K562 (cell line): ENCODE measurements around the gene C21orf58. TPM values are rescaled to one million over a fixed set of nuclear protein-coding genes. Genes with fewer than 3 reads are reported as not detected.

Experiments used
- DDX20 ChIP-seq: fragments of 450-650 bp; IDR thresholded peaks from 2 replicates; pipeline ENCODE4 v1.6.1; 2016; ENCODE audit warnings: missing genetic modification characterization, low read depth, mild to moderate bottlenecking, missing compliant biosample characterization, moderate library complexity
- E2F3 ChIP-seq: fragments of 250-450 bp; sonication (Bioruptor Pico); IDR thresholded peaks from 2 replicates; pipeline ENCODE4 v1.4.0; 2020; ENCODE audit warnings: mild to moderate bottlenecking
- ETV1 ChIP-seq: fragments of 450-650 bp; conservative IDR thresholded peaks from 2 replicates; pipeline ENCODE4 v1.6.1; 2016; ENCODE audit warnings: missing genetic modification characterization, control low read depth, low read depth, missing compliant biosample characterization
- HSF4 ChIP-seq: fragments of 250-450 bp; sonication (Bioruptor Pico); IDR thresholded peaks from 2 replicates; pipeline ENCODE4 v2.1.2; 2022; ENCODE audit warnings: mild to moderate bottlenecking, moderate library complexity, borderline replicate concordance
- KHSRP ChIP-seq: fragments of 450-650 bp; IDR thresholded peaks from 2 replicates; pipeline ENCODE4 v1.6.1; 2017
- PHF20 ChIP-seq: fragments of 450-650 bp; IDR thresholded peaks from 2 replicates; pipeline ENCODE4 v1.6.1; 2018; ENCODE audit not compliant: partially characterized antibody
- POLR2G ChIP-seq: fragments of 200-400 bp; formaldehyde crosslinking; IDR thresholded peaks from 2 replicates; pipeline ENCODE4 v1.6.1; 2017; ENCODE audit warnings: low read depth, mild to moderate bottlenecking, antibody characterized with exemption, low read length, moderate library complexity
- RBBP5 ChIP-seq: fragments of 200-600 bp; sonication (generic); IDR thresholded peaks from 2 replicates; pipeline ENCODE4 v1.6.1; 2012; ENCODE audit warnings: borderline replicate concordance, mild to moderate bottlenecking, low read length, control low read depth, inconsistent platforms; ENCODE audit not compliant: insufficient read depth, poor library complexity, severe bottlenecking
- SRF ChIP-seq, 2 experiments: fragments of 250-450, 450-650 bp in 1 of 2; sonication (Bioruptor Pico) in 1 of 2; sonication (generic) in 1 of 2; formaldehyde crosslinking; IDR thresholded peaks; 2 replicates each; pipeline versions ENCODE4 v1.5.0 to v1.5.1; 2020 to 2022; ENCODE audit warnings: mild to moderate bottlenecking in 1 of 2, missing genetic modification reagents in 1 of 2
- XRCC5 ChIP-seq: fragments of 200-400 bp; formaldehyde crosslinking; IDR thresholded peaks from 2 replicates; pipeline ENCODE4 v1.6.1; 2017; ENCODE audit warnings: low read depth, mild to moderate bottlenecking, low read length
- ZKSCAN3 ChIP-seq: fragments of 250-450 bp; sonication (Bioruptor Pico); IDR thresholded peaks from 2 replicates; pipeline ENCODE4 v1.4.0; 2020
- ZNF217 ChIP-seq: sonication (generic); formaldehyde crosslinking; IDR thresholded peaks from 2 replicates; pipeline ENCODE4 v1.8.0; 2022; ENCODE audit warnings: mild to moderate bottlenecking, missing genetic modification reagents
- ZNF232 ChIP-seq: sonication (generic); formaldehyde crosslinking; IDR thresholded peaks from 2 replicates; pipeline ENCODE4 v1.8.0; 2022; ENCODE audit warnings: mild to moderate bottlenecking, missing genetic modification reagents
- ZNF778 ChIP-seq: fragments of 450-650 bp; formaldehyde crosslinking; IDR thresholded peaks from 2 replicates; pipeline ENCODE4 v1.4.0; 2020; ENCODE audit warnings: mild to moderate bottlenecking, moderate library complexity
- polyA plus RNA-seq, 8 experiments: library from polyadenylated mRNA; depleted of rRNA in 4 of 8; stranded (reverse) in 5 of 8; unstranded in 3 of 8; fragments of >200 nt; fragmentation: Nextera tagmentation in 2 of 8; fragmentation: Illumina TruSeq in 1 of 8; extraction: Ambion mirVana in 2 of 8; extraction: Trizol in 1 of 8; gene quantifications; 2 replicates each; pipeline versions ENCODE4 v1.2.1 to v1.2.3, GENCODE V29; 2011 to 2014; ENCODE audit warnings: inconsistent platforms in 1 of 8, missing spikeins in 1 of 8
- total RNA-seq, 7 experiments: library from RNA; depleted of rRNA in 6 of 7; stranded (reverse); fragments of >200 nt in 6 of 7; fragmentation: Illumina TruSeq in 2 of 7; extraction: Trizol in 2 of 7; gene quantifications; 2 replicates each; pipeline versions ENCODE4 v1.2.1 to v1.2.3, GENCODE V29; 2011 to 2021; ENCODE audit warnings: low replicate concordance in 1 of 7
- TF ChIP-seq, protein P1 (sequence below): fragments of 450-650 bp; IDR thresholded peaks from 2 replicates; pipeline ENCODE4 v1.6.1; 2016; ENCODE audit warnings: missing biosample characterization, missing genetic modification characterization
- TF ChIP-seq, protein P2 (sequence below): fragments of 150-350 bp; IDR thresholded peaks from 2 replicates; pipeline ENCODE4 v1.6.1; 2014; ENCODE audit warnings: low read depth, mild to moderate bottlenecking, low read length, borderline replicate concordance
- TF ChIP-seq, protein P3 (sequence below): sonication (generic); formaldehyde crosslinking; IDR thresholded peaks from 2 replicates; pipeline ENCODE4 v1.8.0; 2022; ENCODE audit warnings: mild to moderate bottlenecking, missing genetic modification reagents
- TF ChIP-seq, protein P4 (sequence below): fragments of 250-450 bp; sonication (Bioruptor Pico); IDR thresholded peaks from 2 replicates; pipeline ENCODE4 v1.9.0; 2021; ENCODE audit warnings: mild to moderate bottlenecking
- TF ChIP-seq, protein P5 (sequence below): sonication (generic); formaldehyde crosslinking; IDR thresholded peaks from 2 replicates; pipeline ENCODE4 v1.8.0; 2022; ENCODE audit warnings: mild to moderate bottlenecking, missing genetic modification reagents

Gene C21orf58
- total and polyA plus RNA-seq, 9 of the 15 experiments (the other 6 are each of a cell fraction or from before 2014, with no cell fraction given) = 1.2 to 30.5 (median 12.4) TPM

DNA sequence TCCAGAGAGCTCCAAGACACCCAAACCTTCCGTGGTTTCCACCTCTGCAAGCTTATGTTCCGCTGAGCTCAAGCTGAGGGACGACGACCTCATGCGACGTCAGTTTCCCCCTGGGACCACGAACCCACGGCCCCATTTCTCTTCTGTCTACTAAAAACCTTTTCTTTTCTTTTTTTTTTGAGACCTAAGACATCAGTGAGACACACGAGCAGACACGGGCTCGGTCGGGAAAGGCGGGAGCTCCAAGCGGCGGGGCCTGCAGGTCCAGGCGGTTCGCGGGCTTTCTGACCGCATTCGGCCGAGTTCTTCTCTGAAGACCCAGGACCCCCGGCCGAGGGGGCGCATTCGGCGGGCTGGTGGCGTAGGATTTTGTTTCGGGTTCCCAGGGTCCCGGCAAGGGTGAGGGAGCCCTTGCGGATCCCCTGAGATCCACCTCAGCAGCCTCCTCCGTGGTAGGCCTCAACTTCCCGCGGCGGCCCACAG lies 402 bp downstream of the C21orf58 start (continued):
- TF ChIP-seq XRCC5 (no peak), DDX20 (no peak), ZNF232 (CRISPR knock-in tag) (no peak), ZNF778 (CRISPR knock-in tag) (no peak), ZNF217 (CRISPR knock-in tag) (no peak), ETV1 (tag) (no peak), HSF4 (CRISPR knock-in tag) (no peak), SRF (CRISPR knock-in tag; IDR thresholded peaks at IDR 0.05) (no peak; a peak in 1 of 4 replicates), ZKSCAN3 (CRISPR knock-in tag) (no peak), E2F3 (CRISPR knock-in tag) (no peak), PHF20 (peak; percentile 59), RBBP5 (peak; percentile 40), POLR2G (no peak), KHSRP (no peak)
- TF ChIP-seq, protein P1, sequence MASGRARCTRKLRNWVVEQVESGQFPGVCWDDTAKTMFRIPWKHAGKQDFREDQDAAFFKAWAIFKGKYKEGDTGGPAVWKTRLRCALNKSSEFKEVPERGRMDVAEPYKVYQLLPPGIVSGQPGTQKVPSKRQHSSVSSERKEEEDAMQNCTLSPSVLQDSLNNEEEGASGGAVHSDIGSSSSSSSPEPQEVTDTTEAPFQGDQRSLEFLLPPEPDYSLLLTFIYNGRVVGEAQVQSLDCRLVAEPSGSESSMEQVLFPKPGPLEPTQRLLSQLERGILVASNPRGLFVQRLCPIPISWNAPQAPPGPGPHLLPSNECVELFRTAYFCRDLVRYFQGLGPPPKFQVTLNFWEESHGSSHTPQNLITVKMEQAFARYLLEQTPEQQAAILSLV = no peak
- TF ChIP-seq, protein P2, sequence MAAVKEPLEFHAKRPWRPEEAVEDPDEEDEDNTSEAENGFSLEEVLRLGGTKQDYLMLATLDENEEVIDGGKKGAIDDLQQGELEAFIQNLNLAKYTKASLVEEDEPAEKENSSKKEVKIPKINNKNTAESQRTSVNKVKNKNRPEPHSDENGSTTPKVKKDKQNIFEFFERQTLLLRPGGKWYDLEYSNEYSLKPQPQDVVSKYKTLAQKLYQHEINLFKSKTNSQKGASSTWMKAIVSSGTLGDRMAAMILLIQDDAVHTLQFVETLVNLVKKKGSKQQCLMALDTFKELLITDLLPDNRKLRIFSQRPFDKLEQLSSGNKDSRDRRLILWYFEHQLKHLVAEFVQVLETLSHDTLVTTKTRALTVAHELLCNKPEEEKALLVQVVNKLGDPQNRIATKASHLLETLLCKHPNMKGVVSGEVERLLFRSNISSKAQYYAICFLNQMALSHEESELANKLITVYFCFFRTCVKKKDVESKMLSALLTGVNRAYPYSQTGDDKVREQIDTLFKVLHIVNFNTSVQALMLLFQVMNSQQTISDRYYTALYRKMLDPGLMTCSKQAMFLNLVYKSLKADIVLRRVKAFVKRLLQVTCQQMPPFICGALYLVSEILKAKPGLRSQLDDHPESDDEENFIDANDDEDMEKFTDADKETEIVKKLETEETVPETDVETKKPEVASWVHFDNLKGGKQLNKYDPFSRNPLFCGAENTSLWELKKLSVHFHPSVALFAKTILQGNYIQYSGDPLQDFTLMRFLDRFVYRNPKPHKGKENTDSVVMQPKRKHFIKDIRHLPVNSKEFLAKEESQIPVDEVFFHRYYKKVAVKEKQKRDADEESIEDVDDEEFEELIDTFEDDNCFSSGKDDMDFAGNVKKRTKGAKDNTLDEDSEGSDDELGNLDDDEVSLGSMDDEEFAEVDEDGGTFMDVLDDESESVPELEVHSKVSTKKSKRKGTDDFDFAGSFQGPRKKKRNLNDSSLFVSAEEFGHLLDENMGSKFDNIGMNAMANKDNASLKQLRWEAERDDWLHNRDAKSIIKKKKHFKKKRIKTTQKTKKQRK = no peak
- TF ChIP-seq, protein P3, sequence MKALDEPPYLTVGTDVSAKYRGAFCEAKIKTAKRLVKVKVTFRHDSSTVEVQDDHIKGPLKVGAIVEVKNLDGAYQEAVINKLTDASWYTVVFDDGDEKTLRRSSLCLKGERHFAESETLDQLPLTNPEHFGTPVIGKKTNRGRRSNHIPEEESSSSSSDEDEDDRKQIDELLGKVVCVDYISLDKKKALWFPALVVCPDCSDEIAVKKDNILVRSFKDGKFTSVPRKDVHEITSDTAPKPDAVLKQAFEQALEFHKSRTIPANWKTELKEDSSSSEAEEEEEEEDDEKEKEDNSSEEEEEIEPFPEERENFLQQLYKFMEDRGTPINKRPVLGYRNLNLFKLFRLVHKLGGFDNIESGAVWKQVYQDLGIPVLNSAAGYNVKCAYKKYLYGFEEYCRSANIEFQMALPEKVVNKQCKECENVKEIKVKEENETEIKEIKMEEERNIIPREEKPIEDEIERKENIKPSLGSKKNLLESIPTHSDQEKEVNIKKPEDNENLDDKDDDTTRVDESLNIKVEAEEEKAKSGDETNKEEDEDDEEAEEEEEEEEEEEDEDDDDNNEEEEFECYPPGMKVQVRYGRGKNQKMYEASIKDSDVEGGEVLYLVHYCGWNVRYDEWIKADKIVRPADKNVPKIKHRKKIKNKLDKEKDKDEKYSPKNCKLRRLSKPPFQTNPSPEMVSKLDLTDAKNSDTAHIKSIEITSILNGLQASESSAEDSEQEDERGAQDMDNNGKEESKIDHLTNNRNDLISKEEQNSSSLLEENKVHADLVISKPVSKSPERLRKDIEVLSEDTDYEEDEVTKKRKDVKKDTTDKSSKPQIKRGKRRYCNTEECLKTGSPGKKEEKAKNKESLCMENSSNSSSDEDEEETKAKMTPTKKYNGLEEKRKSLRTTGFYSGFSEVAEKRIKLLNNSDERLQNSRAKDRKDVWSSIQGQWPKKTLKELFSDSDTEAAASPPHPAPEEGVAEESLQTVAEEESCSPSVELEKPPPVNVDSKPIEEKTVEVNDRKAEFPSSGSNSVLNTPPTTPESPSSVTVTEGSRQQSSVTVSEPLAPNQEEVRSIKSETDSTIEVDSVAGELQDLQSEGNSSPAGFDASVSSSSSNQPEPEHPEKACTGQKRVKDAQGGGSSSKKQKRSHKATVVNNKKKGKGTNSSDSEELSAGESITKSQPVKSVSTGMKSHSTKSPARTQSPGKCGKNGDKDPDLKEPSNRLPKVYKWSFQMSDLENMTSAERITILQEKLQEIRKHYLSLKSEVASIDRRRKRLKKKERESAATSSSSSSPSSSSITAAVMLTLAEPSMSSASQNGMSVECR = peak; percentile 68; the same call in 1 of the 2 replicates
- TF ChIP-seq, protein P4, sequence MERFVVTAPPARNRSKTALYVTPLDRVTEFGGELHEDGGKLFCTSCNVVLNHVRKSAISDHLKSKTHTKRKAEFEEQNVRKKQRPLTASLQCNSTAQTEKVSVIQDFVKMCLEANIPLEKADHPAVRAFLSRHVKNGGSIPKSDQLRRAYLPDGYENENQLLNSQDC = no peak
- TF ChIP-seq, protein P5, sequence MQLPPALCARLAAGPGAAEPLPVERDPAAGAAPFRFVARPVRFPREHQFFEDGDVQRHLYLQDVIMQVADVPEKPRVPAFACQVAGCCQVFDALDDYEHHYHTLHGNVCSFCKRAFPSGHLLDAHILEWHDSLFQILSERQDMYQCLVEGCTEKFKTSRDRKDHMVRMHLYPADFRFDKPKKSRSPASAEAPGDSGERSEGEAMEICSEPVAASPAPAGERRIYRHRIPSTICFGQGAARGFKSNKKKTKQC = peak; percentile 87
